ENCODE results near the gene PARD3B. TPM values are rescaled to one million over a fixed set of nuclear protein-coding genes. Genes with fewer than 3 reads are reported as not detected.

Gene PARD3B
- total RNA-seq, 1 experiment from 2014 or later: 3.9 TPM

- CTCF ChIA-PET: no interaction called here
- no peak for ATAC-seq
Observed at GRCh38 chr2:205463466-205464025, 918.3 kb downstream of the PARD3B start.

GRCh38 chr2:205464681-205465080 is 919.4 kb downstream of the PARD3B start:
- Histone ChIP-seq H3K79me2 (ENCODE audit: low read length) (no peaks in the 10 kb centered on the region), H4K20me1 (ENCODE audit: low read length) (no peaks in the 10 kb centered on the region), H3K4me3 (ENCODE audit: low read length) (no peak overlapping the region), H3K27ac (ENCODE audit: low read length) (no peak overlapping the region), H3K9me3 (ENCODE audit: low read length) (no peaks in the 10 kb centered on the region), H3K27me3 (ENCODE audit: low read length) (no peaks in the 10 kb centered on the region), H3F3A (ENCODE audit: low read length, unreplicated experiment) (no peaks in the 10 kb centered on the region), H3K9ac (ENCODE audit: low read length) (no peak overlapping the region), H3K4me1 (ENCODE audit: insufficient read depth, low read length) (no peaks in the 10 kb centered on the region), H3K9me2 (replicated peaks; ENCODE audit: low read length) (no peaks in the 10 kb centered on the region), H3K4me2 (ENCODE audit: low read length) (no peak overlapping the region), H3K36me3 (ENCODE audit: low read depth, low read length) (no peaks in the 10 kb centered on the region), H2AFZ (ENCODE audit: low read length) (no peak overlapping the region)
- BruUV-seq (replicated peaks): no TSS peak
- DNase-seq (no peak), ATAC-seq (no peak)
- ChIA-PET CTCF (no interaction called here), POLR2A (ENCODE audit: unreplicated experiment) (no interaction called here)
- TF ChIP-seq CTCF (conservative IDR thresholded peaks at IDR 0.05; ENCODE audit: low read depth, low read length) (no peak), EZH2 (IDR thresholded peaks at IDR 0.05; ENCODE audit: low read length, unreplicated experiment) (no peak), EZH2phosphoT487 (IDR thresholded peaks at IDR 0.05; ENCODE audit: borderline replicate concordance, low read length) (no peak)
- intact Hi-C loops (cut with micrococcal nuclease): no loop called here

More at GRCh38 chr2:205463466-205464025, 918.3 kb downstream of the PARD3B start:
- H3K4me2 ChIP-seq (ENCODE audit: low read length): no peak overlapping the region
- H3K4me1 ChIP-seq (ENCODE audit: insufficient read depth, low read length): no peaks in the 10 kb centered on the region
- H2AFZ ChIP-seq (ENCODE audit: low read length): no peak overlapping the region
- H3K27ac ChIP-seq (ENCODE audit: low read length): no peak overlapping the region
- H3K27me3 ChIP-seq (ENCODE audit: low read length): no peaks in the 10 kb centered on the region
- POLR2A ChIA-PET (ENCODE audit: unreplicated experiment): no interaction called here
- no peaks in the 10 kb centered on the region for H3K79me2 ChIP-seq (ENCODE audit: low read length)
- no peak for DNase-seq
- no peaks in the 10 kb centered on the region for H3F3A ChIP-seq (ENCODE audit: low read length, unreplicated experiment)
- BruUV-seq (replicated peaks): no TSS peak
- intact Hi-C loops (cut with micrococcal nuclease): no loop called here
- no peak overlapping the region for H3K9ac ChIP-seq (ENCODE audit: low read length)
- H4K20me1 ChIP-seq (ENCODE audit: low read length): no peaks in the 10 kb centered on the region
- TF ChIP-seq CTCF (conservative IDR thresholded peaks at IDR 0.05; ENCODE audit: low read depth, low read length) (no peak), EZH2 (IDR thresholded peaks at IDR 0.05; ENCODE audit: low read length, unreplicated experiment) (no peak), EZH2phosphoT487 (IDR thresholded peaks at IDR 0.05; ENCODE audit: borderline replicate concordance, low read length) (no peak)
- H3K36me3 ChIP-seq (ENCODE audit: low read depth, low read length): no peaks in the 10 kb centered on the region
- no peaks in the 10 kb centered on the region for H3K9me3 ChIP-seq (ENCODE audit: low read length)
- no peak overlapping the region for H3K4me3 ChIP-seq (ENCODE audit: low read length)
- no peaks in the 10 kb centered on the region for H3K9me2 ChIP-seq (replicated peaks; ENCODE audit: low read length)

GRCh38 chr2:205465791-205466190 is 920.5 kb downstream of the PARD3B start:
- POLR2A ChIA-PET (ENCODE audit: unreplicated experiment): no interaction called here

More at GRCh38 chr2:205465791-205466190, 920.5 kb downstream of the PARD3B start:
- H2AFZ ChIP-seq (ENCODE audit: low read length): no peak overlapping the region
- H3K4me1 ChIP-seq (ENCODE audit: insufficient read depth, low read length): no peaks in the 10 kb centered on the region
- H3K9me2 ChIP-seq (replicated peaks; ENCODE audit: low read length): no peaks in the 10 kb centered on the region
- H3K4me3 ChIP-seq (ENCODE audit: low read length): no peak overlapping the region
- intact Hi-C loops (cut with micrococcal nuclease): no loop called here
- H3K9ac ChIP-seq (ENCODE audit: low read length): no peak overlapping the region
- no peaks in the 10 kb centered on the region for H3K36me3 ChIP-seq (ENCODE audit: low read depth, low read length)
- H4K20me1 ChIP-seq (ENCODE audit: low read length): no peaks in the 10 kb centered on the region
- no peak for TF ChIP-seq EZH2 (IDR thresholded peaks at IDR 0.05; ENCODE audit: low read length, unreplicated experiment)
- TF ChIP-seq EZH2phosphoT487 (IDR thresholded peaks at IDR 0.05; ENCODE audit: borderline replicate concordance, low read length): no peak
- TF ChIP-seq CTCF (conservative IDR thresholded peaks at IDR 0.05; ENCODE audit: low read depth, low read length): no peak
- H3K4me2 ChIP-seq (ENCODE audit: low read length): no peak overlapping the region
- H3K27me3 ChIP-seq (ENCODE audit: low read length): no peaks in the 10 kb centered on the region
- H3K79me2 ChIP-seq (ENCODE audit: low read length): no peaks in the 10 kb centered on the region
- no TSS peak for BruUV-seq (replicated peaks)
- CTCF ChIA-PET: no interaction called here
- H3K27ac ChIP-seq (ENCODE audit: low read length): no peak overlapping the region
- DNase-seq: no peak
- no peaks in the 10 kb centered on the region for H3F3A ChIP-seq (ENCODE audit: low read length, unreplicated experiment)
- no peak for ATAC-seq
- H3K9me3 ChIP-seq (ENCODE audit: low read length): no peaks in the 10 kb centered on the region

Measured in PC-3 (cell line).